Measurements from ENCODE around the gene DENND2C. TPM values are rescaled to one million over a fixed set of nuclear protein-coding genes. Genes with fewer than 3 reads are reported as not detected.
A peak's percentile ranks its signal among the peaks of the same experiment; 100 is the strongest.

Gene DENND2C
- total RNA-seq: 1 to 10 TPM in 1 of 2 donors, under 1 TPM in 1; 0.64 to 1.3 TPM
- long read RNA-seq: 0 reads

- DNase-seq (no peak), ATAC-seq (peak; percentile 64)
- intact Hi-C loops (cut with DNase I, micrococcal nuclease): no loop called here
Observed at GRCh38 chr1:114669562-114670082, at the start of gene DENND2C. DENND2C (minus strand) TSS chr1:114670049; CDS start chr1:114625984, 44,065 bp downstream.

- DNase-seq (no peak), ATAC-seq (no peak)
- intact Hi-C loops (cut with DNase I, micrococcal nuclease): no loop called here
Observed at GRCh38 chr1:114719424-114719787, 49.6 kb upstream of the DENND2C start.

GRCh38 chr1:114718661-114719423 is 49.0 kb upstream of the DENND2C start:
- DNase-seq (no peak), ATAC-seq (no peak)
- intact Hi-C loops (cut with DNase I, micrococcal nuclease): no loop called here

- DNase-seq: peak; percentile 95 to 98
- ATAC-seq: peak; percentile 90
- intact Hi-C loops (cut with DNase I, micrococcal nuclease): no loop called here
Observed at GRCh38 chr1:114716304-114717170, 46.7 kb upstream of the DENND2C start, which contains the start of gene NRAS. NRAS (minus strand) TSS chr1:114716771; CDS start chr1:114716160, 611 bp downstream.

- intact Hi-C loops (cut with DNase I, micrococcal nuclease): no loop called here
- no peak for ATAC-seq
- no peak for DNase-seq
Observed at GRCh38 chr1:114715952-114716303, 46.1 kb upstream of the DENND2C start.

GRCh38 chr1:114712977-114713376 is 43.1 kb upstream of the DENND2C start:
- peak; percentile 76 for ATAC-seq
- DNase-seq: peak; percentile 31 to 33
- intact Hi-C loops (cut with DNase I, micrococcal nuclease): no loop called here

- ATAC-seq (no peak), DNase-seq (no peak)
- intact Hi-C loops (cut with DNase I, micrococcal nuclease): no loop called here
Observed at GRCh38 chr1:114710360-114710759, 40.5 kb upstream of the DENND2C start.

- ATAC-seq: no peak
- intact Hi-C loops (cut with DNase I, micrococcal nuclease): no loop called here
- DNase-seq: no peak
Observed at GRCh38 chr1:114707604-114708003, 37.8 kb upstream of the DENND2C start.

- no peak for ATAC-seq
Observed at GRCh38 chr1:114703242-114703641, 33.4 kb upstream of the DENND2C start.

GRCh38 chr1:114702737-114703136 is 32.9 kb upstream of the DENND2C start:
- DNase-seq (no peak), ATAC-seq (no peak)
- intact Hi-C loops (cut with DNase I, micrococcal nuclease): no loop called here

More at GRCh38 chr1:114703242-114703641, 33.4 kb upstream of the DENND2C start:
- intact Hi-C loops (cut with DNase I, micrococcal nuclease): no loop called here
- DNase-seq: no peak

- no peak for ATAC-seq
Observed at GRCh38 chr1:114701931-114702330, 32.1 kb upstream of the DENND2C start.

GRCh38 chr1:114700036-114700600 is 30.3 kb upstream of the DENND2C start:
- no peak for DNase-seq

More at GRCh38 chr1:114701931-114702330, 32.1 kb upstream of the DENND2C start:
- intact Hi-C loops (cut with DNase I, micrococcal nuclease): no loop called here
- DNase-seq: no peak

GRCh38 chr1:114696810-114697209 is 27.0 kb upstream of the DENND2C start:
- DNase-seq (no peak), ATAC-seq (no peak)
- intact Hi-C loops (cut with DNase I, micrococcal nuclease): no loop called here

More at GRCh38 chr1:114700036-114700600, 30.3 kb upstream of the DENND2C start:
- intact Hi-C loops (cut with DNase I, micrococcal nuclease): no loop called here
- ATAC-seq: no peak

- DNase-seq (no peak), ATAC-seq (no peak)
- intact Hi-C loops (cut with DNase I, micrococcal nuclease): no loop called here
Observed at GRCh38 chr1:114695430-114696058, 25.7 kb upstream of the DENND2C start, which contains the start of gene AMPD1. AMPD1 (minus strand) TSS chr1:114695546; CDS start chr1:114695471, 75 bp downstream.

GRCh38 chr1:114694540-114695310 is 24.9 kb upstream of the DENND2C start:
- intact Hi-C loops (cut with DNase I, micrococcal nuclease): no loop called here
- ATAC-seq: no peak
- DNase-seq: no peak

GRCh38 chr1:114692947-114693346 is 23.1 kb upstream of the DENND2C start:
- ATAC-seq (no peak), DNase-seq (no peak)
- intact Hi-C loops (cut with DNase I, micrococcal nuclease): no loop called here

- ATAC-seq (no peak), DNase-seq (no peak)
- intact Hi-C loops (cut with DNase I, micrococcal nuclease): no loop called here
Observed at GRCh38 chr1:114691061-114691460, 21.2 kb upstream of the DENND2C start.

- DNase-seq (no peak), ATAC-seq (no peak)
- intact Hi-C loops (cut with DNase I, micrococcal nuclease): no loop called here
Observed at GRCh38 chr1:114690148-114690547, 20.3 kb upstream of the DENND2C start.

Measured in left colon (tissue), 2 donors.